Glomerular visceral epithelial cell (primary cell): ENCODE results near the gene FXYD4.

Source experiments
- DNase-seq: peaks from one replicate; pipeline ENCODE4 v3.0.0-alpha.2; 2016; ENCODE audit errors: extremely low spot score

Gene FXYD4

GRCh38 chr10:43344051-43344450, 27.4 kb upstream of the FXYD4 start:
- no peak for DNase-seq

- DNase-seq: no peak
Observed at GRCh38 chr10:43347997-43348396, 23.4 kb upstream of the FXYD4 start.

- peak; percentile 85 for DNase-seq
Observed at GRCh38 chr10:43348511-43349312, 22.7 kb upstream of the FXYD4 start.

- no peak for DNase-seq
Observed at GRCh38 chr10:43350156-43350555, 21.3 kb upstream of the FXYD4 start.

GRCh38 chr10:43350686-43351085, 20.8 kb upstream of the FXYD4 start:
- DNase-seq: no peak

- DNase-seq: no peak
Observed at GRCh38 chr10:43351301-43351700, 20.1 kb upstream of the FXYD4 start.

- no peak for DNase-seq
Observed at GRCh38 chr10:43352951-43353350, 18.5 kb upstream of the FXYD4 start.

GRCh38 chr10:43353495-43354329, 17.7 kb upstream of the FXYD4 start:
- DNase-seq: no peak

GRCh38 chr10:43354330-43354635, 17.2 kb upstream of the FXYD4 start:
- DNase-seq: no peak

- DNase-seq: no peak
Observed at GRCh38 chr10:43354879-43355380, 16.5 kb upstream of the FXYD4 start.

GRCh38 chr10:43355749-43356371, 15.6 kb upstream of the FXYD4 start:
- DNase-seq: peak; percentile 18

GRCh38 chr10:43360086-43360485, 11.3 kb upstream of the FXYD4 start:
- DNase-seq: no peak

GRCh38 chr10:43361547-43362190, 9.8 kb upstream of the FXYD4 start:
- DNase-seq: no peak

- peak; percentile 90 for DNase-seq
Observed at GRCh38 chr10:43362191-43362839, 9.1 kb upstream of the FXYD4 start.

GRCh38 chr10:43365001-43365400, 6.4 kb upstream of the FXYD4 start:
- no peak for DNase-seq

- DNase-seq: no peak
Observed at GRCh38 chr10:43369921-43370320, 1.5 kb upstream of the FXYD4 start.

GRCh38 chr10:43370671-43371215, 693 bp upstream of the FXYD4 start:
- no peak for DNase-seq

- no peak for DNase-seq
Observed at GRCh38 chr10:43372765-43373361, 1.4 kb downstream of the FXYD4 start.

- DNase-seq: no peak
Observed at GRCh38 chr10:43373461-43373860, 2.0 kb downstream of the FXYD4 start.

- no peak for DNase-seq
Observed at GRCh38 chr10:43374194-43374593, 2.8 kb downstream of the FXYD4 start.
